Panc1 (cell line): ENCODE measurements around the gene AQP7. TPM values are rescaled to one million over a fixed set of nuclear protein-coding genes. Genes with fewer than 3 reads are reported as not detected.
"Not testable (repeated sequence)": the region's sequence is repeated elsewhere in the genome, so short reads cannot be mapped to it uniquely, and the experiment has no call there.

Experiments
- ATAC-seq: fragments of 200-7000 bp; cut with Tn5 transposase; 2 replicates; pipeline ENCODE4 v1.9.1; 2020; ENCODE audit warnings: mild to moderate bottlenecking, moderate library complexity
- BruUV-seq: library from RNA; stranded (reverse); fragments of 400-500 nt; replicated peaks from 2 replicates; lab custom pipeline; 2021; lab: Mats Ljungman, UMichigan
- CTCF ChIA-PET: fragments of 300-600 bp; sonication (Branson Sonifier 250); formaldehyde crosslinking; loops from one replicate; lab custom pipeline; 2022; ENCODE audit warnings: antibody characterized with exemption; lab: Charles Lee
- POLR2A ChIA-PET: fragments of 300-600 bp; sonication (Branson Sonifier 250); formaldehyde crosslinking; loops from one replicate; lab custom pipeline; 2022; ENCODE audit warnings: antibody characterized with exemption; lab: Charles Lee
- DNase-seq: peaks from one replicate; pipeline ENCODE4 v3.0.0-alpha.2; 2010; ENCODE audit warnings: low read depth, low spot score
- H3K27ac ChIP-seq: 2 replicates; pipeline ENCODE4 v1.5.1; 2011; ENCODE audit warnings: mild to moderate bottlenecking, low read length, inconsistent platforms
- H3K27me3 ChIP-seq: fragments of 200-500 bp; sonication (Bioruptor generic); 2 replicates; pipeline ENCODE4 v1.6.0; 2014; ENCODE audit warnings: low read length, inconsistent platforms; ENCODE audit not compliant: control insufficient read depth, insufficient read depth
- H3K36me3 ChIP-seq: fragments of 200-500 bp; sonication (Bioruptor generic); 2 replicates; pipeline ENCODE4 v1.5.1; 2014; ENCODE audit warnings: inconsistent platforms, mild to moderate bottlenecking, low read length, moderate library complexity; ENCODE audit not compliant: control insufficient read depth, insufficient read depth
- H3K4me1 ChIP-seq: 2 replicates; pipeline ENCODE4 v1.5.1; 2011; ENCODE audit warnings: inconsistent platforms, mild to moderate bottlenecking, low read length, moderate library complexity; ENCODE audit not compliant: control insufficient read depth, insufficient read depth
- H3K4me3 ChIP-seq, 2 experiments: 2 replicates each; pipeline ENCODE4 v1.5.1; 2011 to 2012; ENCODE audit warnings: low read depth in 2 of 2, low read length in 2 of 2, mild to moderate bottlenecking in 2 of 2, inconsistent platforms in 1 of 2, moderate library complexity in 1 of 2
- H3K9me3 ChIP-seq: fragments of 200-500 bp; sonication (Bioruptor generic); 2 replicates; pipeline ENCODE4 v1.5.1; 2014; ENCODE audit warnings: low read depth, mild to moderate bottlenecking, inconsistent platforms, low read length, moderate library complexity; ENCODE audit not compliant: control insufficient read depth, insufficient read depth
- POLR2AphosphoS5 ChIP-seq: IDR thresholded peaks from 2 replicates; pipeline ENCODE4 v1.6.1; 2012; ENCODE audit warnings: mild to moderate bottlenecking, low read depth, low read length, moderate library complexity
- SIN3A ChIP-seq: IDR thresholded peaks from 2 replicates; pipeline ENCODE4 v1.6.1; 2012; ENCODE audit warnings: low read depth, mild to moderate bottlenecking, low read length, moderate library complexity, borderline replicate concordance; ENCODE audit not compliant: insufficient read depth
- TCF7L2 ChIP-seq: IDR thresholded peaks from 2 replicates; pipeline ENCODE4 v1.6.1; 2011; ENCODE audit warnings: mild to moderate bottlenecking, low read depth, low read length, inconsistent platforms
- in situ Hi-C: cut with HindIII; loops from 2 replicates; pipeline ENCODE4 v1.10.0; 2016; ENCODE audit warnings: low sequenced_read_pairs, low pct_unique_long_range_greater_than_20kb
- intact Hi-C: fragments of 100-400 bp; cut with micrococcal nuclease; formaldehyde crosslinking; loops from one replicate; pipeline ENCODE4 v1.10.0; 2022; ENCODE audit not compliant: unreplicated experiment
- total RNA-seq: library from RNA; stranded (reverse); gene quantifications from one replicate; pipeline ENCODE4 v1.2.1, GENCODE V29; 2021; ENCODE audit not compliant: unreplicated experiment
- TF ChIP-seq, protein P1 (sequence below), 2 experiments: IDR thresholded peaks; 2 replicates each; pipeline ENCODE4 v1.6.1; 2011 to 2012; ENCODE audit warnings: low read depth in 2 of 2, control low read depth in 1 of 2, low read length in 1 of 2, mild to moderate bottlenecking in 1 of 2, moderate library complexity in 1 of 2; ENCODE audit not compliant: insufficient read depth in 1 of 2
- TF ChIP-seq, protein P2 (sequence below): fragments of 450-650 bp; IDR thresholded peaks from 2 replicates; pipeline ENCODE4 v1.5.1; 2017; ENCODE audit warnings: mild to moderate bottlenecking

Gene AQP7
- total RNA-seq, 1 experiment from 2014 or later: 0.26 TPM

DNA sequence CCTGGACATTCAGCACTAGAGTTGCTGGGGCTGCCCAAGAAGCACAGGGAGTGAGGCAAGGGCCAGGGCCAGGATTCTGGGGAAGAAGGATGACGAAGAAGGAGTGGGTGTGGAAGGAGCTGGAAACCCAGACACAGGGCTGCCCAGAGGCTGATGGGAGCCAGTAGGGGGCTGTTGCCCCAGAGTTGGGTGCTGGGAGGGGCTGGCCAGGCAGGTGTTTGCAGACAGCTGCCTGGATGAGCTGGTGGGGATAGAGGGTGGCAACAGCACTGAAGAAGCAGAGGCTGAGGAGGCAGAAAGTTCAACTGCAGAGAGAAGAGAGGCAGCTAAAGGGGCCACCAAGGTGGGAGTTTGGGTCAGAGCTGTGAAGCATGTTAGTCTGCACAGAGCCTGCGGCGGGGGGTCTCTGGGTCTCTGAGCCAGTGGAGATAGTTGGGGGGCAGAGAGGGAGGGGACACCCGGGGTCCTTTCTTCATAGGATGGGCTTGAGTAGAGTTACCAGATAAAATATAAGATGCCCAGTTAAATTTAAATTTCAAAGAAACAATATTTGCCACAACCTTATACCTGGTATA lies 2.5 kb upstream of the AQP7 start:
- in situ Hi-C loops: no loop called here
- intact Hi-C loops: loop anchor here (5.0 kb wide), 2 partner anchors 47 to 62 kb away; no protein-coding TSS in a partner anchor
- POLR2A ChIA-PET: interaction anchor here (0.7 kb wide), 1 partner anchor 53 kb away, joined by 3 read pairs; no protein-coding TSS in a partner anchor
- Histone ChIP-seq H3K4me1 (0 out of 2 replicates have a peak, but pooled peaks cover 3% of the 10 kb centered on the region), H3K36me3 (no peaks in the 10 kb centered on the region), H3K27ac (no peak overlapping the region), H3K27me3 (no peaks in the 10 kb centered on the region), H3K9me3 (no peaks in the 10 kb centered on the region), H3K4me3 (no peak overlapping the region)
- CTCF ChIA-PET: interaction anchor here (0.8 to 3.0 kb wide), 4 partner anchors 10 to 69 kb away, joined by 3 to 11 read pairs (median 6); partner anchors contain the start of gene NOL6
- BruUV-seq: no TSS peak
- ATAC-seq (peak; percentile 46; the same call in 1 of the 2 replicates), DNase-seq (no peak)
- TF ChIP-seq POLR2AphosphoS5 (no peak), SIN3A (no peak), TCF7L2 (no peak)
- TF ChIP-seq, protein P1, sequence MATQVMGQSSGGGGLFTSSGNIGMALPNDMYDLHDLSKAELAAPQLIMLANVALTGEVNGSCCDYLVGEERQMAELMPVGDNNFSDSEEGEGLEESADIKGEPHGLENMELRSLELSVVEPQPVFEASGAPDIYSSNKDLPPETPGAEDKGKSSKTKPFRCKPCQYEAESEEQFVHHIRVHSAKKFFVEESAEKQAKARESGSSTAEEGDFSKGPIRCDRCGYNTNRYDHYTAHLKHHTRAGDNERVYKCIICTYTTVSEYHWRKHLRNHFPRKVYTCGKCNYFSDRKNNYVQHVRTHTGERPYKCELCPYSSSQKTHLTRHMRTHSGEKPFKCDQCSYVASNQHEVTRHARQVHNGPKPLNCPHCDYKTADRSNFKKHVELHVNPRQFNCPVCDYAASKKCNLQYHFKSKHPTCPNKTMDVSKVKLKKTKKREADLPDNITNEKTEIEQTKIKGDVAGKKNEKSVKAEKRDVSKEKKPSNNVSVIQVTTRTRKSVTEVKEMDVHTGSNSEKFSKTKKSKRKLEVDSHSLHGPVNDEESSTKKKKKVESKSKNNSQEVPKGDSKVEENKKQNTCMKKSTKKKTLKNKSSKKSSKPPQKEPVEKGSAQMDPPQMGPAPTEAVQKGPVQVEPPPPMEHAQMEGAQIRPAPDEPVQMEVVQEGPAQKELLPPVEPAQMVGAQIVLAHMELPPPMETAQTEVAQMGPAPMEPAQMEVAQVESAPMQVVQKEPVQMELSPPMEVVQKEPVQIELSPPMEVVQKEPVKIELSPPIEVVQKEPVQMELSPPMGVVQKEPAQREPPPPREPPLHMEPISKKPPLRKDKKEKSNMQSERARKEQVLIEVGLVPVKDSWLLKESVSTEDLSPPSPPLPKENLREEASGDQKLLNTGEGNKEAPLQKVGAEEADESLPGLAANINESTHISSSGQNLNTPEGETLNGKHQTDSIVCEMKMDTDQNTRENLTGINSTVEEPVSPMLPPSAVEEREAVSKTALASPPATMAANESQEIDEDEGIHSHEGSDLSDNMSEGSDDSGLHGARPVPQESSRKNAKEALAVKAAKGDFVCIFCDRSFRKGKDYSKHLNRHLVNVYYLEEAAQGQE (IDR thresholded peaks at IDR 0.05; ENCODE audit: insufficient read depth in 1 of 2, low read depth in 2 of 2, low read length in 1 of 2): no peak
- TF ChIP-seq, protein P2, sequence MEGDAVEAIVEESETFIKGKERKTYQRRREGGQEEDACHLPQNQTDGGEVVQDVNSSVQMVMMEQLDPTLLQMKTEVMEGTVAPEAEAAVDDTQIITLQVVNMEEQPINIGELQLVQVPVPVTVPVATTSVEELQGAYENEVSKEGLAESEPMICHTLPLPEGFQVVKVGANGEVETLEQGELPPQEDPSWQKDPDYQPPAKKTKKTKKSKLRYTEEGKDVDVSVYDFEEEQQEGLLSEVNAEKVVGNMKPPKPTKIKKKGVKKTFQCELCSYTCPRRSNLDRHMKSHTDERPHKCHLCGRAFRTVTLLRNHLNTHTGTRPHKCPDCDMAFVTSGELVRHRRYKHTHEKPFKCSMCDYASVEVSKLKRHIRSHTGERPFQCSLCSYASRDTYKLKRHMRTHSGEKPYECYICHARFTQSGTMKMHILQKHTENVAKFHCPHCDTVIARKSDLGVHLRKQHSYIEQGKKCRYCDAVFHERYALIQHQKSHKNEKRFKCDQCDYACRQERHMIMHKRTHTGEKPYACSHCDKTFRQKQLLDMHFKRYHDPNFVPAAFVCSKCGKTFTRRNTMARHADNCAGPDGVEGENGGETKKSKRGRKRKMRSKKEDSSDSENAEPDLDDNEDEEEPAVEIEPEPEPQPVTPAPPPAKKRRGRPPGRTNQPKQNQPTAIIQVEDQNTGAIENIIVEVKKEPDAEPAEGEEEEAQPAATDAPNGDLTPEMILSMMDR: no peak

DNA sequence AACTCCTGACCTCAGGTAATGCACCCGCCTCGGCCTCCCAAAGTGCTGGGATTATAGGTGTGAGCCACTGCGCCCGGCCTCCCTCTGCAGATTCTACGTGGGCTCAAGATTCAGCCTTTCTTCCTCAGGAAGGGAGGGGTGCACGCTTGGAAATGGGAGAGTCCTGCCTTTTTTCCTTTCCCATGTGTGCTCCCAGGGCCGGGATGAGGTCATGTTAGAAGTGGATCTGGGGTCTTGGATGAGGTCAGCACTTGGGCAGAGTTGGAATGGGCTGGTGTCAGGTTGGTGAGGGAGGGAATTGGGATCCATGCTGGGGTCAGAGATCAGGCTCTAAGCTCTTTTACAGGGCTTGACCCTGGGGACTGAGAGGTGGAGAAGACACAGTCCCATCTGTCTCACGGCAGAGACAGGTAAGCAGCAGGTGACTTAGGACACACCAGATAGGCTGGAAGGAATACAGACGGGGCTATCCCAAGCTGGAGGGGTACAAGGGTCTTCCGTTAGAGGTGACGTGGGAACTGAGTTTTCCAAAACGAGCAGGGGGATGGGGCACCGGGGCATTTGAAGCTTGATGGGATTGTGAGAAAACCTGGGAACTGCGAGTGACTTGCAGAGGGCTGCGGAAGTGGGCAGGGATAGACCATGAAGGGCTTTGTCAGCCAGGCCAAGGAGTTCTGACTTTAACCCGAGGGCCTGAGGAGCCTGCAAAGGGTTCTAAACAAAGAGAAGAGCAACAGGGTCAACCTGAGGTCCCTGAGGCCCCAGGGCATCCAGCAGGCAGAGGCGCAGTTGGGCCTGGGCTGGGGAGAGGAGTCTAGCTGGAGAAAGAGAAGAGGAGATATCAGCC lies 1.8 kb upstream of the AQP7 start:
- ChIA-PET CTCF (interaction anchor here (0.6 to 3.0 kb wide), 12 partner anchors 11 to 118 kb away, joined by 3 to 14 read pairs (median 4); partner anchors contain the start of genes AQP3 and NOL6), POLR2A (interaction anchor here (0.7 to 0.8 kb wide), 2 partner anchors 45 to 54 kb away, joined by 3 to 11 read pairs; no protein-coding TSS in a partner anchor)
- Histone ChIP-seq H3K9me3 (no peaks in the 10 kb centered on the region), H3K4me3 (no peak overlapping the region), H3K4me1 (0 out of 2 replicates have a peak, but pooled peaks cover 3% of the 10 kb centered on the region), H3K27me3 (no peaks in the 10 kb centered on the region), H3K27ac (no peak overlapping the region), H3K36me3 (no peaks in the 10 kb centered on the region)
- BruUV-seq: no TSS peak
- intact Hi-C loops (loop anchor here (5.0 kb wide), 1 partner anchor 48 kb away; no protein-coding TSS in a partner anchor), in situ Hi-C loops (no loop called here)
- DNase-seq (no peak), ATAC-seq (peak; percentile 10; the same call in 1 of the 2 replicates)
- TF ChIP-seq, protein P1 (IDR thresholded peaks at IDR 0.05; ENCODE audit: insufficient read depth in 1 of 2, low read depth in 2 of 2, low read length in 1 of 2): no peak
- TF ChIP-seq POLR2AphosphoS5 (no peak), TCF7L2 (no peak), SIN3A (no peak)
- TF ChIP-seq, protein P2: no peak

DNA sequence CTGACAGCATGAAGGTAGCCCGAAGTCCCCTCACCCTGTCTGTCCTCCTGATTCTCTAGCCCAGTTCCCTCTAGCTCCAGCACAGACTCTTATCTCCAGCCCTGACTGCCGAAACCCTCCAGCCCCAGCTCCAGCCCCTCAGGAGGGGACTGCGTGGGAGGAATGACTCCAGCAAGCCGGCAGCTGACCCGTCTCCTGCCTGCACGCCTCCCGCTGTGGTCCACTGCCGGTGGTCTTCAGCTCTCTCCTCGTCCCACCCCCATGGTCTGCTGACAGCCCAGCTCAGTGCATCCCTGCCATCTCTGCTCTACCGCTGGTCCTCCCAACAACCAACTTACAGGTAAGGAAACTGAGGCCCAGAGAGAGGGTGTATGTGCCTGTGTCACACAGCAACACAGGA lies 559 bp downstream of the AQP7 start:
- POLR2A ChIA-PET, H3K27ac ChIP-seq, BruUV-seq, H3K4me1 ChIP-seq, H3K36me3 ChIP-seq, H3K27me3 ChIP-seq, H3K4me3 ChIP-seq, ATAC-seq, DNase-seq, H3K9me3 ChIP-seq, in situ Hi-C loops: not testable (repeated sequence)
- intact Hi-C loops: loop anchor here (5.0 kb wide), 1 partner anchor 50 kb away; no protein-coding TSS in a partner anchor
- CTCF ChIA-PET: interaction anchor here (0.7 to 3.0 kb wide), 3 partner anchors 13 to 122 kb away, joined by 3 to 11 read pairs (median 4); partner anchors contain the start of gene ANKRD18B
